Measurements from ENCODE around the gene PHEX.

DNA sequence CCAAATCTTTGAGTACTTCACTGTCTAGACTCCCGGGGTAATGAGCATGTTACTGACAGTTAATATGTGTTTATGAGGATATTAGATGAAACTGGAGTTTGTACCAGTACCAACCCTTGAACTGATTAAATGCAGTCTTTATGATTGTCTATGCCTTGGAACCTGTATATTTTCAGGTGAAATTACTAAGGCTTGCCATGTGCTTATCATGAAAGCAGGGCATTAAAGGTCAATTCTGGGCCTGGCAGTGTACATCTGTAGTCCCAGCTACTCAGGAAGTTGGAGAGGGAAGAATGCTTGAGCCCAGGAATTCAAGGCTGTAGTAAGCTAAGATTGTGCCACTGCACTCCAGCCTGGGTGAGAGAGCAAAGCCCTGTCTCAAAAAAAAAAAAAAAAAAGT lies 27.6 kb downstream of the PHEX start:
- TF ChIP-seq, protein P1, sequence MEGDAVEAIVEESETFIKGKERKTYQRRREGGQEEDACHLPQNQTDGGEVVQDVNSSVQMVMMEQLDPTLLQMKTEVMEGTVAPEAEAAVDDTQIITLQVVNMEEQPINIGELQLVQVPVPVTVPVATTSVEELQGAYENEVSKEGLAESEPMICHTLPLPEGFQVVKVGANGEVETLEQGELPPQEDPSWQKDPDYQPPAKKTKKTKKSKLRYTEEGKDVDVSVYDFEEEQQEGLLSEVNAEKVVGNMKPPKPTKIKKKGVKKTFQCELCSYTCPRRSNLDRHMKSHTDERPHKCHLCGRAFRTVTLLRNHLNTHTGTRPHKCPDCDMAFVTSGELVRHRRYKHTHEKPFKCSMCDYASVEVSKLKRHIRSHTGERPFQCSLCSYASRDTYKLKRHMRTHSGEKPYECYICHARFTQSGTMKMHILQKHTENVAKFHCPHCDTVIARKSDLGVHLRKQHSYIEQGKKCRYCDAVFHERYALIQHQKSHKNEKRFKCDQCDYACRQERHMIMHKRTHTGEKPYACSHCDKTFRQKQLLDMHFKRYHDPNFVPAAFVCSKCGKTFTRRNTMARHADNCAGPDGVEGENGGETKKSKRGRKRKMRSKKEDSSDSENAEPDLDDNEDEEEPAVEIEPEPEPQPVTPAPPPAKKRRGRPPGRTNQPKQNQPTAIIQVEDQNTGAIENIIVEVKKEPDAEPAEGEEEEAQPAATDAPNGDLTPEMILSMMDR (IDR thresholded peaks at IDR 0.05 in 2 of 3, conservative IDR thresholded peaks at IDR 0.05 in 1 of 3; ENCODE audit: borderline replicate concordance in 1 of 3, insufficient read depth in 1 of 3, low read depth in 2 of 3, low read length in 2 of 3) = no peak
- TF ChIP-seq ELF1 (IDR thresholded peaks at IDR 0.05; ENCODE audit: borderline replicate concordance, low read depth) (no peak), CBX3 (IDR thresholded peaks at IDR 0.05; ENCODE audit: low read depth) (no peak)
- TF ChIP-seq, protein P2, sequence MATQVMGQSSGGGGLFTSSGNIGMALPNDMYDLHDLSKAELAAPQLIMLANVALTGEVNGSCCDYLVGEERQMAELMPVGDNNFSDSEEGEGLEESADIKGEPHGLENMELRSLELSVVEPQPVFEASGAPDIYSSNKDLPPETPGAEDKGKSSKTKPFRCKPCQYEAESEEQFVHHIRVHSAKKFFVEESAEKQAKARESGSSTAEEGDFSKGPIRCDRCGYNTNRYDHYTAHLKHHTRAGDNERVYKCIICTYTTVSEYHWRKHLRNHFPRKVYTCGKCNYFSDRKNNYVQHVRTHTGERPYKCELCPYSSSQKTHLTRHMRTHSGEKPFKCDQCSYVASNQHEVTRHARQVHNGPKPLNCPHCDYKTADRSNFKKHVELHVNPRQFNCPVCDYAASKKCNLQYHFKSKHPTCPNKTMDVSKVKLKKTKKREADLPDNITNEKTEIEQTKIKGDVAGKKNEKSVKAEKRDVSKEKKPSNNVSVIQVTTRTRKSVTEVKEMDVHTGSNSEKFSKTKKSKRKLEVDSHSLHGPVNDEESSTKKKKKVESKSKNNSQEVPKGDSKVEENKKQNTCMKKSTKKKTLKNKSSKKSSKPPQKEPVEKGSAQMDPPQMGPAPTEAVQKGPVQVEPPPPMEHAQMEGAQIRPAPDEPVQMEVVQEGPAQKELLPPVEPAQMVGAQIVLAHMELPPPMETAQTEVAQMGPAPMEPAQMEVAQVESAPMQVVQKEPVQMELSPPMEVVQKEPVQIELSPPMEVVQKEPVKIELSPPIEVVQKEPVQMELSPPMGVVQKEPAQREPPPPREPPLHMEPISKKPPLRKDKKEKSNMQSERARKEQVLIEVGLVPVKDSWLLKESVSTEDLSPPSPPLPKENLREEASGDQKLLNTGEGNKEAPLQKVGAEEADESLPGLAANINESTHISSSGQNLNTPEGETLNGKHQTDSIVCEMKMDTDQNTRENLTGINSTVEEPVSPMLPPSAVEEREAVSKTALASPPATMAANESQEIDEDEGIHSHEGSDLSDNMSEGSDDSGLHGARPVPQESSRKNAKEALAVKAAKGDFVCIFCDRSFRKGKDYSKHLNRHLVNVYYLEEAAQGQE (IDR thresholded peaks at IDR 0.05; ENCODE audit: low read depth) = no peak

Measured in HCT116 (cell line).